D721Med (cell line): ENCODE results near the gene XCR1.
"Not testable (repeated sequence)": the region's sequence is repeated elsewhere in the genome, so short reads cannot be mapped to it uniquely, and the experiment has no call there.

Source experiments
- DNase-seq: peaks from one replicate; pipeline ENCODE4 v3.0.0; 2011; ENCODE audit warnings: low spot score; ENCODE audit not compliant: insufficient read length
- FAIRE-seq: peaks from 2 replicates; lab custom pipeline; 2011; peaks lifted over from hg19 to GRCh38; lab: Jason Lieb, UNC
- TF ChIP-seq, protein P1 (sequence below): IDR thresholded peaks from 2 replicates; pipeline ENCODE4 v1.5.1; 2012; ENCODE audit warnings: mild to moderate bottlenecking, control low read depth; ENCODE audit not compliant: insufficient read depth; ENCODE audit errors: missing control alignments

XCR1 gene

GRCh38 chr3:46013316-46014094 is 13.8 kb downstream of the XCR1 start:
- FAIRE-seq (no peak), DNase-seq (no peak)
- TF ChIP-seq, protein P1, sequence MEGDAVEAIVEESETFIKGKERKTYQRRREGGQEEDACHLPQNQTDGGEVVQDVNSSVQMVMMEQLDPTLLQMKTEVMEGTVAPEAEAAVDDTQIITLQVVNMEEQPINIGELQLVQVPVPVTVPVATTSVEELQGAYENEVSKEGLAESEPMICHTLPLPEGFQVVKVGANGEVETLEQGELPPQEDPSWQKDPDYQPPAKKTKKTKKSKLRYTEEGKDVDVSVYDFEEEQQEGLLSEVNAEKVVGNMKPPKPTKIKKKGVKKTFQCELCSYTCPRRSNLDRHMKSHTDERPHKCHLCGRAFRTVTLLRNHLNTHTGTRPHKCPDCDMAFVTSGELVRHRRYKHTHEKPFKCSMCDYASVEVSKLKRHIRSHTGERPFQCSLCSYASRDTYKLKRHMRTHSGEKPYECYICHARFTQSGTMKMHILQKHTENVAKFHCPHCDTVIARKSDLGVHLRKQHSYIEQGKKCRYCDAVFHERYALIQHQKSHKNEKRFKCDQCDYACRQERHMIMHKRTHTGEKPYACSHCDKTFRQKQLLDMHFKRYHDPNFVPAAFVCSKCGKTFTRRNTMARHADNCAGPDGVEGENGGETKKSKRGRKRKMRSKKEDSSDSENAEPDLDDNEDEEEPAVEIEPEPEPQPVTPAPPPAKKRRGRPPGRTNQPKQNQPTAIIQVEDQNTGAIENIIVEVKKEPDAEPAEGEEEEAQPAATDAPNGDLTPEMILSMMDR, result no peak

- FAIRE-seq, result no peak
- no peak for DNase-seq
- TF ChIP-seq, protein P1, result no peak
Measured at GRCh38 chr3:46012246-46012645, 15.0 kb downstream of the XCR1 start.

DNA sequence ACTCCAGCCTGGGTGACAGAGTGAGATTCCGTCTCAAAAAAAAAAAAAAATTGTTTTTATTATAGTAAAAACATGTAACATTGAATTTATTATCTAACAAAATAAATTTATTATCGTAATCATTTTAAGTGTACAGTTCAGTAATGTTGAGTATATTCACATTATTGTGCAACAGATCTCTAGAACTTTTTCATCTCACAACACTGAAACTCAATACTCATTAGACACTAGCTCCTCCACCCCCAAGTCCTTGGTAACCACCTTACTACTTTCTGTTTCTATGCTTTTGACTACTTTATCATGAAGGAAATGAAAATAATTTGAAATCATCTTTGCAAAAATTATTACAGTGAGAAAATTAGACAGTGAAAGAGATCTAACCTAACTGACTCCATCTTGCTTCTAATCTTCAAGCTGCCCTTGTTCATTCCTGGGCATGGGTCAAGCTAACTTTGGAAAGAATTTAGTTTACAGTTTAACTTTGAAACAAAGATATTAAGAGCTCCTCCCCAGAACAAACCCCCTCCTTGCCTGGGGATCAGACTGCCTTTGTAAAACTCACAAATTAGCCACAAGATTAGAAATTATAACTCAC is 16.7 kb downstream of the XCR1 start:
- no peak for FAIRE-seq

DNA sequence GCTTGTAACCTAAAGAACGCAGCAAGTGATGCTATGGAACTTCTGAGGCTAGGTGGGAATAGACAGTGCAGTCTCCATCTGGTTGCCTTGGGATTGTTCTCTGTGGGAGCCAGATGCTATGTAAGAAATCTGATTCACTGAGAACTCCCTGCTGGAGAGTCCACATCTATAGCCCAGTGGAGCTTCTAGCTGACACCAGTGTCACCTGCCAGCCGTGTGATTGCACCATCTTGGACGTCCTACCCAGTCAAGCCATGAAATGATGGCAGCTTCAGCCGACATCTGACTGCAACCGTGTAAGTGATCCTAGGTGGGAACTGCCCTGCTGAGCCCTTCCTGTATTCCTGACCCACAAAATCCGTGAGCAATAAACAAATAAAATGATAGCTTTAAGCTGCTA is 19.2 kb downstream of the XCR1 start:
- FAIRE-seq, result no peak
- TF ChIP-seq, protein P1, result no peak
- no peak for DNase-seq

More for the DNA sequence above, 16.7 kb downstream of the XCR1 start:
- TF ChIP-seq, protein P1, result no peak
- no peak for DNase-seq

DNA sequence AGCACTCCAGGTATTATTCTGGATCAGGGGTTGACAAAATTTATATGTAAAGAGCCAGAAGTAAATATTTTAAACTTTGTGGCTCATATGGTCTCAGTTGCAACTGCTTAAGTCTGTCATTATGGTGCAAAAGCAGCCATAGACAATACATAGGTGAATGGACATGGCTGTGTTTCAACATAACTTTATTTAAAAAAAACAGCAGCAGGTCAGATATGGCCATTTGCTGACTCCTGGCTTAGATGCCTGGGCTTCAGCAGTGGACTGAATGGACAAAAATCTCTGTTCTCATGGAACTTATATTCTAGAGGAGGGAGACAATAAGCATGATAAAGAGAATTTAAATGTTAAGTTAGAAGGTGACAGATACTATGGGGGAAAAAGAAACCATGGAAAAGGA is 20.0 kb downstream of the XCR1 start:
- no peak for DNase-seq
- TF ChIP-seq, protein P1, result no peak
- FAIRE-seq, result no peak

- TF ChIP-seq, protein P1, result no peak
- FAIRE-seq (no peak), DNase-seq (no peak)
Measured at GRCh38 chr3:46006238-46007032, 20.8 kb downstream of the XCR1 start.

DNA sequence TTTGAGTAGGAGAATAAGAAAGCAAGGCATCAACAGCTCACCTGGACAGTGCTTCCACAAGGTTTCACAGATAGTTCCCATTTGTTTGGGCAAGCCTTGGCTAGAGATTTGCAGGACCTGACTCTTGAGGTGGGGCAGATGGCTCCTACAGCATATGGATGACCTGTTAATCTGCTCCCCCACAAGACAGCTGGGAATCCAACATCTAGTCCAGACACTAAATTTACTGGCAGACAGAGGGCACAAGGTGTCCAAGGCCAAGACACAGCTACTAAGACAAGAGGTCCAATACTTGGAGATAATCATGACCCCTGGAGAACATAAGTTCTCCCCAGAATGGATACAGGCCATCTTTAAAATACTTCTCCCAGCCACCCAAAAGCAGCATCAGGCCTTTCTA is 23.6 kb downstream of the XCR1 start:
- FAIRE-seq, DNase-seq: not testable (repeated sequence)
